HG03139 (cell line): ENCODE measurements around the gene CHST12.

Experiments
- ATAC-seq: cut with Tn5 transposase; IDR thresholded peaks from one replicate; pipeline ENCODE4 v1.9.1; 2021; ENCODE audit not compliant: unreplicated experiment

The CHST12 gene

GRCh38 chr7:2477447-2478398, 74.3 kb downstream of the CHST12 start:
- ATAC-seq = no peak

DNA sequence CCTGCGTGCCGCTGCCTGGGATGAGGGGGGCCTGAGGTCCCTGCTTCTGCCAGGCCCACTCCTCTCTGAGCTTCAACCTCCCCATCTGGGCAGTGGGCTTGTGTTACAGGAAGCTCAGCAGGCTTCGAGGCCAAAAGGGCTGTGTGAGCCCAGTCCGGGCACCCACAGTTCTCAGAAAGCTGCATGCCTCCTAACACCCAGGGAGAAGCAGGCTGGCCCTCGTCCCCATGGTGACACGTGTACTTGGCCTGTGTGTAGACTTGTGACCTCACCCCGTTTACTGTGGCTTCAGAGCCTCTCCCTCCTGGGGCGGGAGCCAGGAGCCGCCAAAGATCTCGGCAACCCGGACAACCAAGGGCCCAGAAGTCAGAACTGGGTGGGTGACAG, 75.0 kb downstream of the CHST12 start:
- no peak for ATAC-seq

- ATAC-seq = no peak
Measured at GRCh38 chr7:2478800-2479199, 75.4 kb downstream of the CHST12 start.

GRCh38 chr7:2479276-2480069, 76.1 kb downstream of the CHST12 start:
- no peak for ATAC-seq

DNA sequence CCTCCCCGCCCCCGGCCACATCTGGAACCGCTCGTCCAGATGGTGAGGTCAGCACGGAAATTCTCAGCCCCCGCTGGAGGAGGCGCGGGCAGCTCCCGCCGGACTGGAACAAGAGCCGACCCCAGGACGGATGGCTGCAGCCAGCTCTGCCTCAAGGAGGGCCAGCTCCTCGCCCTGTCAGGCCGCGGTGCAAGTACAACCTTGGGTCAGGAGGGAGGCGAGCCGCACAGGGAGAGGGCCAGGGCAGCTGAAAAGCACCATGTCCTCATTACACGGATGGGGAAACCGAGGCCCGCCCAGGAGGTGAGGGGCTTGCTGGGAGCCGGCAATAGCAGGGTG, 76.6 kb downstream of the CHST12 start:
- no peak for ATAC-seq

DNA sequence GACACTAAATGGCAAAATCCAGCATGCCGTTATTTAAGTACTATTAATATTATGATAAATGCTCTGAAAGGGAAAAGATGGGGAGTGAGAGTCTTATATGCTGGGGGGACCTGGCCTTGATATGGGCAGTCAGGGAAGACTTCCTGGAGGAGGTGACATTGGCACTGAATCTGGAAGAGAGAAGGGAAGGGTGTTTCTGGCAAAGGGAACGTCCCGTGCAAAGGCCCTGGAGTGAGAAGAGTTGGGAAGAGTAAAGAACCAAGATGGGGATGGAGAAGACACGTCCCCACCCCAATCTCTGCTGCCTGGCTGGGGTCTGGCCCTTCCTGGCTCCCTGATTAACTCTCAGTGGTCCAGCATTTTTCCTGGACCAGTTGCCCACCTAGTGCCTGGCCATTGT, 77.8 kb downstream of the CHST12 start:
- ATAC-seq = no peak

- no peak for ATAC-seq
Measured at GRCh38 chr7:2482725-2483451, 79.5 kb downstream of the CHST12 start.

GRCh38 chr7:2483494-2483893, 80.1 kb downstream of the CHST12 start:
- ATAC-seq = no peak

GRCh38 chr7:2484868-2485267, 81.5 kb downstream of the CHST12 start:
- ATAC-seq = no peak

GRCh38 chr7:2487586-2488271, 84.3 kb downstream of the CHST12 start:
- no peak for ATAC-seq

GRCh38 chr7:2488272-2488645, 84.8 kb downstream of the CHST12 start:
- ATAC-seq = no peak

DNA sequence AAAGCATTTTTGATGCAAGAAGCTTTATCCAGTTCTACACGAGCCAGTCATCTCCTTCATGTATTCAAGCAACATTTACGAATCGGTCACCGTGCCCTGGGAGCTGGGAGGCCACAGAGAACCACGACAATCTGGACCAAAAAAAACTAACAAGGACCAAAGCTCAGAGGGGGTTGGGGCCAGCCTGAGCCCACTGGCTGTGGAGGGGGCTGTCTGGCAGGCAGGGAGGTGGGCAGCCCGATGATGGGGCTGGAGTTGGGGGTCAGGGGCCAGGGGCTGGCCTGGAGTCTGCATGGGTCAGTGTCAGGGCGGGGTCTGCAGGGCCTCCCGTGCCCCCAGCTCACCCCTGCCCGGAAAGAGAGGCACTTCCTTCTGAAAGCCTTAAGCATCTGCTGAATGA, 85.3 kb downstream of the CHST12 start:
- ATAC-seq = no peak

DNA sequence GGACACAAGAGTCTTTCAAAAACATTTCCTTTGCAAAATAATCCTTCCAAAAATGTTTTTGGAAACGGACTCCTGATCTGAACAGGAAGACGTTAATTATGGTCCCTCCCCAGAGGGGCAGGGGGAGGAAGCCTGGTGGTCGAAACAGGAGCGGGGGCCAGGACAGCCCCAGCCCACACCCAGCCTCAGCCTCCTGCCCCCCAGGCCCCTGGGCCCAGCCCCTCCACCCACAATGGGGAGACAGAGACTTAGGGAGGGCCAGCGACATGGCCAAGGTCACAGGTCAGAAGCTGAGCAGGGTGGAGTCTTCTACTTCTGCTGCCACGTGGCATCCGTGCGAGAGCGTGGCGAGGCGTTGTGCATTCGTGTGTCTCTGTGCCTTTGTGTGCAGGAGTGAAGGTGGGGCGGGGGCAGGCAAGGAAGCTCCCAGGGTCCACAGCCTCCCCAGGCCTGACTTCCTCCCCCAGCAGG, 86.8 kb downstream of the CHST12 start:
- no peak for ATAC-seq

GRCh38 chr7:2492038-2492437, 88.6 kb downstream of the CHST12 start:
- no peak for ATAC-seq

DNA sequence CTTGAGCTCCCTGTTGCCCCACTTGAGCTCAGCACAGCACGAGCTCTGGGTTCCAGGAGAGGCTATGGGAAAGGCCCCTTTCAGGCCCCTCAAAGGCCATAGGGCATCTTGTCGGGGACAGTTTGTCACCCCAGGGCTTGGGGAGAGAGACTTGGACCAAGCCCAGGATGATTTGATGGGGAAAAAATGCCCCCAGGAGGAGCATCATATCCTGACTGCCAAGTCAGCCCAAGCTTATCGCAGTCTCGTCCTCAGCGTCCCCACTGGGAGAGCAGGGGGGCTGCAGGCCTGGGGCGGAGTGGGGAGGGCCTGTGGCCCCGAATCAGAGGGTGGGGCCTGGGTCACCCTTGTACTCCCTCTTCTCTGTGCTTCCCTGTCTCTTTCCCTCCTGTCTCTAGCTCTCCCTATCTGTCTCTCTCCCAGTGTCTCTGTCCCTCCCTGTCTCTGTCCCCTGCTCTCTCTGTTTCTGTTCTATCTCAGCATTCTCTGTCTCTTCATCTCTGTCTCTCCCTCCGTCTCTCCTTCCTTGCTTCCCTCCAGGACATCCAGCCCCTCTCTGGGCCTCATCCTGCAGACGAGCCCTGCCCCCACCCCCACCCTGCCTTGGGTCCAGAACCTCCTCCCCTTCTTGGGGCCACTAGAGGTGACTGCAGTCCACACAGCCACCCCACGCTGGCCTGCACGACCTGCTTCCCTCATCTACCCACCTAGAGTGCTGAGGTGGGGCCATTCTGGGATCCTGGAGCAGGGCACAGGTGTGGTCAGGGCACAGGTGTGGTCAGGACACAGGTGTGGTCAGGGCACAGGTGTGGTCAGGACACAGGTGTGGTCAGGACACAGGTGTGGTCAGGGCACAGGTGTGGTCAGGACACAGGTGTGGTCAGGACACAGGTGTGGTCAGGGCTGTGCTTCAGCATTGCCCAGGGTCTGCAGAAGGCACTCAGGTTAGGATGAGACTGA, 90.1 kb downstream of the CHST12 start:
- ATAC-seq = no peak

- ATAC-seq = no peak
Measured at GRCh38 chr7:2494191-2495130, 91.0 kb downstream of the CHST12 start.

GRCh38 chr7:2495418-2496299, 92.2 kb downstream of the CHST12 start:
- no peak for ATAC-seq

- ATAC-seq = no peak
Measured at GRCh38 chr7:2496375-2496774, 93.0 kb downstream of the CHST12 start.
